Lower leg skin (tissue), 4 donors: ENCODE measurements around the gene SPATA31C1. TPM values are rescaled to one million over a fixed set of nuclear protein-coding genes. Genes with fewer than 3 reads are reported as not detected.

Experiments used
- DNase-seq, 2 donors: peaks; one replicate each; pipeline ENCODE4 v3.0.0-alpha.2; 2019; ENCODE audit warnings: low spot score in 2 of 2
- H3K4me3 ChIP-seq: fragments of 200-600 bp; sonication (generic); 2 replicates; pipeline ENCODE4 v1.5.1; 2017; ENCODE audit warnings: mild to moderate bottlenecking, low read depth; ENCODE audit not compliant: poor library complexity, severe bottlenecking
- POLR2A ChIP-seq, 2 donors: fragments of 450-650 bp; IDR thresholded peaks; one replicate each; pipeline ENCODE4 v1.6.1; 2016 to 2017; ENCODE audit warnings: antibody characterized with exemption in 2 of 2, mild to moderate bottlenecking in 1 of 2, moderate library complexity in 1 of 2
- WGBS, 2 donors: methylation state at CpG; one replicate each; pipeline ENCODE4 v1.1.5; 2018; 5-methylcytosine and 5-hydroxymethylcytosine counted together
- intact Hi-C: fragments of 100-400 bp; cut with DNase I; formaldehyde crosslinking; loops from one replicate; pipeline ENCODE4 v1.15.0; 2023; ENCODE audit warnings: low total_unique reads
- total RNA-seq, 4 donors: library from RNA; depleted of rRNA; stranded (reverse); fragments of >200 nt; gene quantifications; one replicate each; pipeline ENCODE4 v1.1.0, GENCODE V29; 2016
- TF ChIP-seq, protein P1 (sequence below), 3 donors: fragments of 450-650 bp; IDR thresholded peaks; one replicate each; pipeline ENCODE4 v1.5.1; 2016; ENCODE audit warnings: antibody characterized with exemption in 3 of 3, mild to moderate bottlenecking in 3 of 3, moderate library complexity in 2 of 3

The SPATA31C1 gene
- total RNA-seq, 4 donors from 2014 or later = not detected

GRCh38 chr9:87884578-87885459 is 32.9 kb upstream of the SPATA31C1 start:
- WGBS, 2 donors = 94 to 95% methylated on average over 17 of the region's 17 CpGs
- DNase-seq = no peak
- no peak for TF ChIP-seq POLR2A (IDR thresholded peaks at IDR 0.05)
- TF ChIP-seq, protein P1, sequence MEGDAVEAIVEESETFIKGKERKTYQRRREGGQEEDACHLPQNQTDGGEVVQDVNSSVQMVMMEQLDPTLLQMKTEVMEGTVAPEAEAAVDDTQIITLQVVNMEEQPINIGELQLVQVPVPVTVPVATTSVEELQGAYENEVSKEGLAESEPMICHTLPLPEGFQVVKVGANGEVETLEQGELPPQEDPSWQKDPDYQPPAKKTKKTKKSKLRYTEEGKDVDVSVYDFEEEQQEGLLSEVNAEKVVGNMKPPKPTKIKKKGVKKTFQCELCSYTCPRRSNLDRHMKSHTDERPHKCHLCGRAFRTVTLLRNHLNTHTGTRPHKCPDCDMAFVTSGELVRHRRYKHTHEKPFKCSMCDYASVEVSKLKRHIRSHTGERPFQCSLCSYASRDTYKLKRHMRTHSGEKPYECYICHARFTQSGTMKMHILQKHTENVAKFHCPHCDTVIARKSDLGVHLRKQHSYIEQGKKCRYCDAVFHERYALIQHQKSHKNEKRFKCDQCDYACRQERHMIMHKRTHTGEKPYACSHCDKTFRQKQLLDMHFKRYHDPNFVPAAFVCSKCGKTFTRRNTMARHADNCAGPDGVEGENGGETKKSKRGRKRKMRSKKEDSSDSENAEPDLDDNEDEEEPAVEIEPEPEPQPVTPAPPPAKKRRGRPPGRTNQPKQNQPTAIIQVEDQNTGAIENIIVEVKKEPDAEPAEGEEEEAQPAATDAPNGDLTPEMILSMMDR (IDR thresholded peaks at IDR 0.05) = no peak
- intact Hi-C loops = no loop called here
- H3K4me3 ChIP-seq = no peak overlapping the region

DNA sequence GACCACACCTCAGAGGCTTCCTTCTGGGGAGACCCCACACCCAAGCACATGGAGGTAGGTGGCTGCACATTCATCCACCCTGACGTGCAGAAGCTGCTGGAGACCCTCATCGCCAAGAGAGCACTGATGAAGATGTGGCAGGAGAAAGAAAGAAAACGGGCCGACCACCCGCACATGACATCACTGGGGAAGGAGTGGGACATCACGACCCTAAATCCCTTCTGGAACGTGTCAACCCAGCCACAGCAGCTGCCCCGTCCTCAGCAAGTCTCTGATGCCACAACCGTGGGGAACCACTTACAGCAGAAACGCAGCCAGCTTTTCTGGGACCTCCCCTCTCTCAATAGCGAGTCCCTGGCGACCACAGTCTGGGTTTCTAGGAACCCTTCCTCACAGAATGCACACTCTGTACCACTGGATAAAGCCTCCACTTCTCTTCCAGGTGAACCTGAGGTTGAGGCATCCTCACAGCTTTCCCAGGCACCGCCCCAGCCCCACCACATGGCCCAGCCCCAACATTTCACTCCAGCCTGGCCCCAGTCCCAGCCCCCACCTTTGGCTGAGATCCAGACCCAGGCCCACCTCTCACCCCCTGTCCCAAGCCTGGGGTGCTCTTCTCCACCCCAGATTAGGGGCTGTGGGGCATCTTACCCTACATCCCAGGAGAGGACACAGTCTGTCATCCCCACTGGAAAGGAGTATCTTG is 32.1 kb upstream of the SPATA31C1 start:
- DNase-seq = no peak
- TF ChIP-seq, protein P1 (IDR thresholded peaks at IDR 0.05) = no peak
- TF ChIP-seq POLR2A (IDR thresholded peaks at IDR 0.05) = no peak
- 88 to 89% methylated on average over 11 to 13 of the region's 13 CpGs for WGBS, 2 donors

GRCh38 chr9:87886210-87886932 is 31.4 kb upstream of the SPATA31C1 start:
- DNase-seq = no peak
- 68 to 69% methylated on average over 9 to 11 of the region's 11 CpGs for WGBS, 2 donors
- intact Hi-C loops = no loop called here
- no peak overlapping the region for H3K4me3 ChIP-seq
- TF ChIP-seq, protein P1 (IDR thresholded peaks at IDR 0.05) = no peak
- TF ChIP-seq POLR2A (IDR thresholded peaks at IDR 0.05) = no peak

More for the DNA sequence above, 32.1 kb upstream of the SPATA31C1 start:
- no peak overlapping the region for H3K4me3 ChIP-seq
- intact Hi-C loops = no loop called here

GRCh38 chr9:87886933-87887505 is 30.7 kb upstream of the SPATA31C1 start:
- intact Hi-C loops = no loop called here
- no peak overlapping the region for H3K4me3 ChIP-seq
- TF ChIP-seq POLR2A (IDR thresholded peaks at IDR 0.05) = no peak
- TF ChIP-seq, protein P1 (IDR thresholded peaks at IDR 0.05) = no peak
- no peak for DNase-seq
- 81 to 86% methylated on average over 12 to 13 of the region's 13 CpGs for WGBS, 2 donors

DNA sequence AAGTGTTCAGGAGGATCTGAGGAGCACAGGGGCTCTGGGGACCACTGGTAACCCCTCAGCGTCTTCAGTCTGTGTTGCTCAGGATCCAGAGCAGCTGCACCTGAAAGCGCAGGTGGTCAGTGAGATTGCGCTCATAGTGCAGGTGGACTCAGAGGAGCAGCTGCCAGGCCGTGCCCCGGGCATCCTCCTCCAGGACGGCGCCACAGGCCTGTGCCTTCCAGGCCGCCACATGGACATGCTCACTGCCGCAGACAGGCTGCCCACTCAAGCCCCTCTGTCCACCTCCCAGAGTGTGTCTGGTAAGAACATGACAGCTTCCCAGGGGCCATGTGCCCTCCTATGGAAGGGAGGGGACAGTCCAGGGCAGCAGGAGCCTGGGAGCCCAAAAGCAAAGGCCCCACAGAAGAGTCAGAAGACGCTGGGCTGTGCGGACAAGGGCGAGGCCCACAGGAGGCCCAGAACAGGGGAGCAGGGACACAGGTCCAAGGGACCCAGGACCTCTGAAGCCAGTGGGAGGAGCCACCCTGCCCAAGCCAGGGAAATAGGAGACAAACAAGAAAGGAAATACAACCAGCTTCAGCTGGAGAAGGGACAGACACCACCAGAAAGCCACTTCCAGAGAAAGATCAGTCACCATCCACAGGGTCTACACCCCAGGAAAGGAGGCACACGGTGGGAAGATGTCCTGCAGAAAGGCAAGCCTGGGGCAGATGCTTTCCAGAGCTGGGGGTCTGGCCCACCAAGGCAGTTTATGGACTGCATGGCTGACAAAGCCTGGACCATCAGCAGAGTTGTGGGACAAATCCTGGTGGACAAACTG is 29.9 kb upstream of the SPATA31C1 start:
- TF ChIP-seq, protein P1 (IDR thresholded peaks at IDR 0.05) = no peak
- TF ChIP-seq POLR2A (IDR thresholded peaks at IDR 0.05) = no peak
- H3K4me3 ChIP-seq = no peak overlapping the region
- no peak for DNase-seq
- 80 to 88% methylated on average over 6 to 12 of the region's 13 CpGs for WGBS, 2 donors
- intact Hi-C loops = no loop called here
